IMR-90 (cell line): ENCODE data around the gene CROCC2. TPM values are rescaled to one million over a fixed set of nuclear protein-coding genes. Genes with fewer than 3 reads are reported as not detected.

Experiments used
- ATAC-seq: fragments of 200-7000 bp; cut with Tn5 transposase; 2 replicates; pipeline ENCODE4 v1.9.1; 2020; ENCODE audit warnings: low read depth, mild to moderate bottlenecking, moderate library complexity
- BruUV-seq: library from RNA; stranded (reverse); fragments of 400-500 nt; replicated peaks from 2 replicates; lab custom pipeline; 2021; lab: Mats Ljungman, UMichigan
- CTCF ChIA-PET: fragments of 300-600 bp; formaldehyde crosslinking; extraction: SDS; loops from one replicate; lab custom pipeline; 2021; ENCODE audit warnings: antibody characterized with exemption; lab: Yijun Ruan, JAX
- POLR2A ChIA-PET: fragments of 300-600 bp; sonication (Branson Sonifier 250); formaldehyde crosslinking; loops from one replicate; lab custom pipeline; 2022; ENCODE audit warnings: antibody characterized with exemption; ENCODE audit not compliant: unreplicated experiment; lab: Charles Lee
- DNase-seq: peaks from one replicate; pipeline ENCODE4 v3.0.0; 2013
- H2AFZ ChIP-seq: replicated peaks from 2 replicates; pipeline ENCODE3; 2013; ENCODE audit warnings: low read length, mild to moderate bottlenecking; ENCODE audit not compliant: poor library complexity
- H2AK5ac ChIP-seq: 2 replicates; pipeline ENCODE4 v1.6.1; 2013; ENCODE audit warnings: low read depth, low read length, inconsistent platforms
- H2AK9ac ChIP-seq: replicated peaks from 2 replicates; pipeline ENCODE3; 2013; ENCODE audit warnings: mild to moderate bottlenecking, low read depth, low read length, moderate library complexity; ENCODE audit not compliant: poor library complexity
- H2BK120ac ChIP-seq: 2 replicates; pipeline ENCODE4 v1.6.1; 2013; ENCODE audit warnings: low read depth, low read length, inconsistent platforms
- H2BK15ac ChIP-seq: 3 replicates; pipeline ENCODE4 v1.6.1; 2013; ENCODE audit warnings: low read depth, low read length, inconsistent platforms
- H2BK20ac ChIP-seq: 2 replicates; pipeline ENCODE4 v1.6.1; 2013; ENCODE audit warnings: low read depth, mild to moderate bottlenecking, inconsistent platforms, low read length, moderate library complexity
- H2BK5ac ChIP-seq: 2 replicates; pipeline ENCODE4 v1.6.1; 2013; ENCODE audit warnings: mild to moderate bottlenecking, low read depth, low read length, inconsistent platforms; ENCODE audit not compliant: poor library complexity, severe bottlenecking
- H3K14ac ChIP-seq: replicated peaks from 2 replicates; pipeline ENCODE4 v1.6.1; 2013; ENCODE audit warnings: low read depth, low read length, inconsistent platforms
- H3K18ac ChIP-seq: 2 replicates; pipeline ENCODE4 v1.6.1; 2013; ENCODE audit warnings: low read depth, low read length, control low read depth
- H3K23ac ChIP-seq: 2 replicates; pipeline ENCODE4 v1.6.1; 2013; ENCODE audit warnings: low read depth, low read length, inconsistent platforms
- H3K27ac ChIP-seq: 2 replicates; pipeline ENCODE4 v1.5.1; 2013; ENCODE audit warnings: mild to moderate bottlenecking, control low read depth, low read length; ENCODE audit not compliant: insufficient read depth
- H3K27me3 ChIP-seq: 2 replicates; pipeline ENCODE4 v1.6.1; 2013; ENCODE audit warnings: low read length; ENCODE audit not compliant: control insufficient read depth, insufficient read depth
- H3K36me3 ChIP-seq: 2 replicates; pipeline ENCODE4 v1.6.1; 2013; ENCODE audit warnings: low read length, mixed read lengths; ENCODE audit not compliant: control insufficient read depth, insufficient read depth
- H3K4ac ChIP-seq: 2 replicates; pipeline ENCODE4 v1.6.1; 2013; ENCODE audit warnings: low read depth, low read length, inconsistent platforms
- H3K4me1 ChIP-seq: 2 replicates; pipeline ENCODE4 v1.6.1; 2013; ENCODE audit warnings: low read length, mixed read lengths; ENCODE audit not compliant: control insufficient read depth, insufficient read depth
- H3K4me2 ChIP-seq: 2 replicates; pipeline ENCODE4 v1.6.1; 2013; ENCODE audit warnings: low read depth, mild to moderate bottlenecking, control low read depth, low read length, moderate library complexity
- H3K4me3 ChIP-seq: 2 replicates; pipeline ENCODE4 v1.5.1; 2013; ENCODE audit warnings: low read depth, mild to moderate bottlenecking, control low read depth, low read length, moderate library complexity; ENCODE audit not compliant: insufficient read depth
- H3K56ac ChIP-seq: 2 replicates; pipeline ENCODE4 v1.6.1; 2013; ENCODE audit warnings: low read length, inconsistent platforms; ENCODE audit not compliant: insufficient read depth; ENCODE audit errors: extremely low read depth
- H3K79me1 ChIP-seq, 2 experiments: 2 replicates each; pipeline ENCODE4 v1.6.1; 2013; ENCODE audit warnings: low read length in 2 of 2, inconsistent platforms in 1 of 2, low read depth in 1 of 2
- H3K9ac ChIP-seq: 2 replicates; pipeline ENCODE4 v1.6.1; 2013; ENCODE audit warnings: low read depth, low read length, control low read depth
- H3K9me1 ChIP-seq: 2 replicates; pipeline ENCODE4 v1.6.1; 2013; ENCODE audit warnings: low read length, inconsistent platforms; ENCODE audit not compliant: insufficient read depth
- H3K9me3 ChIP-seq: 2 replicates; pipeline ENCODE4 v1.6.1; 2013; ENCODE audit warnings: low read length; ENCODE audit not compliant: control insufficient read depth, insufficient read depth
- H4K20me1 ChIP-seq: 2 replicates; pipeline ENCODE4 v1.6.1; 2013; ENCODE audit warnings: low read length, inconsistent platforms; ENCODE audit not compliant: insufficient read depth
- H4K5ac ChIP-seq: 2 replicates; pipeline ENCODE4 v1.6.1; 2013; ENCODE audit warnings: mild to moderate bottlenecking, low read depth, low read length, control low read depth
- H4K8ac ChIP-seq, 2 experiments: 2 replicates each; pipeline ENCODE4 v1.6.1; 2013; ENCODE audit warnings: low read depth in 2 of 2, low read length in 2 of 2, control low read depth in 1 of 2, inconsistent platforms in 1 of 2
- H4K91ac ChIP-seq: 2 replicates; pipeline ENCODE4 v1.6.1; 2013; ENCODE audit warnings: low read depth, low read length, inconsistent platforms; ENCODE audit not compliant: insufficient read depth
- CHD1 ChIP-seq: IDR thresholded peaks from 2 replicates; pipeline ENCODE4 v1.6.1; 2012; ENCODE audit warnings: low read depth, low read length, improper control_type of control experiment
- POLR2A ChIP-seq: IDR thresholded peaks from 2 replicates; pipeline ENCODE4 v1.6.1; 2012; ENCODE audit warnings: mild to moderate bottlenecking, low read depth, low read length
- RAD21 ChIP-seq: IDR thresholded peaks from 2 replicates; pipeline ENCODE4 v1.6.1; 2012; ENCODE audit warnings: low read length, improper control_type of control experiment
- WGBS, 2 experiments: methylation state at CpG; one replicate each; pipeline versions ENCODE4 v1.1.5 to v1.1.7; 2013; ENCODE audit warnings: missing lambda C conversion rate in 2 of 2; ENCODE audit not compliant: insufficient read length in 1 of 2; ENCODE audit errors: extremely low coverage in 2 of 2; 5-methylcytosine and 5-hydroxymethylcytosine counted together
- dilution Hi-C: fragments of 300-500 bp; cut with HindIII; formaldehyde crosslinking; loops from one replicate; pipeline ENCODE4 v1.14.3; 2018; ENCODE audit warnings: low sequenced_read_pairs; ENCODE audit not compliant: unreplicated experiment
- in situ Hi-C: fragments of 300-500 bp; cut with MboI; formaldehyde crosslinking; loops from 3 replicates; pipeline ENCODE4 v1.14.3; 2019; ENCODE audit warnings: low sequenced_read_pairs, inconsistent platforms, mixed read lengths
- intact Hi-C: fragments of 100-400 bp; cut with micrococcal nuclease; formaldehyde crosslinking; loops from 2 replicates; pipeline ENCODE4 v1.10.0; 2022
- polyA plus RNA-seq, 3 experiments: library from polyadenylated mRNA; depleted of rRNA; stranded (reverse); fragments of >200 nt; gene quantifications; 2 replicates each; pipeline ENCODE4 v1.2.3, GENCODE V29; 2012; ENCODE audit warnings: low replicate concordance in 1 of 3
- total RNA-seq: library from RNA; depleted of rRNA; stranded (reverse); fragments of >200 nt; gene quantifications from 2 replicates; pipeline ENCODE4 v1.2.3, GENCODE V29; 2012
- TF ChIP-seq, protein P1 (sequence below): fragments of 150-350 bp; IDR thresholded peaks from 2 replicates; pipeline ENCODE4 v1.6.1; 2017; ENCODE audit warnings: mild to moderate bottlenecking, antibody characterized with exemption, low read length, low read depth
- TF ChIP-seq, protein P2 (sequence below): conservative IDR thresholded peaks from 2 replicates; pipeline ENCODE4 v1.5.1; 2012; ENCODE audit warnings: mild to moderate bottlenecking, low read depth, low read length, improper control_type of control experiment

CROCC2 gene
- total and polyA plus RNA-seq, 2 of the 4 experiments (the other 2 are of a cell fraction): not detected

DNA sequence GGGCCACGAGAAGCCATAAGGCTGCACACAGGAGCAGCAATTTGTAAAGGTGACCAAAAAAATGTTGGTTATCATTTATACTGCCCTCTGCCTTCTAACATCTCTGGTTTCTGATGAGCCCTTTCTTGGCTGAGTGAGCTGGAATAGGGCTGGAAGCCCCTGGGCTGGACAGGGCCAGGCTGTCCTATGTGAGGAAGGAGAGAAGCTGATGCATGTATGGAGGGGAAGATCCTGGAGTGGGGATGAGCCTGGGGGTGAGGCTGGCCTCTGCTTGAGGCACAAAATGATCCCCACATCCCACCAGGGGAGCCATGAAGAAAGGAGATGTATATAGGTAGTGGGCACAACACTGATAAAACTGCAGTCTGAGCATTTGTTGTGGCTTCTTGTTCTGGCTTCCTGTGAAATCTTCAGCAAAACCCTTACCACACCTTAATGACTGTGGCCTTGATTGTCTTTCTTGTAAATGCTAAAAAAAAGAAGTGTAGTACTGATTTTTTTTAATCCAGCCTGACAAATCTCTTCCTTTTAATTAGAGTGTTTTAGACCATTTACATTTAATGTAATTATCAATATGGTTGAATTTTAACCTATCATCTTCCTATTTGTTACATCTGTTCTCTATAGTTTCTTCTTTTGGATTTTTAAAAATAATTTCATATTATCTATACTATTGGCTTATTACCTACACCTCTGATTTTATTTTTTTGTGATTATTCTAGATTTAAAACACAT, 97.9 kb downstream of the CROCC2 start:
- dilution Hi-C loops: no loop called here
- no CpG with 5 or more reads among the region's 1 CpG for WGBS, 2 experiments
- H3K27me3 ChIP-seq: no peaks in the 10 kb centered on the region

More for the DNA sequence above, 97.9 kb downstream of the CROCC2 start:
- Histone ChIP-seq H3K56ac (no peak overlapping the region), H3K9me1 (0 out of 2 replicates have a peak, but pooled peaks cover 3% of the 10 kb centered on the region), H3K23ac (no peak overlapping the region), H3K18ac (no peak overlapping the region), H2BK120ac (no peak overlapping the region), H2AK5ac (no peak overlapping the region), H3K4ac (no peak overlapping the region), H4K91ac (no peak overlapping the region), H4K20me1 (no peaks in the 10 kb centered on the region), H2AFZ (no peak overlapping the region), H3K14ac (no peak overlapping the region), H3K79me1 (peaks cover 0 to under 1% of the 10 kb centered on the region in 2 experiments; a peak in 1 of 4 replicates), H3K27ac (no peak overlapping the region), H4K8ac (no peak overlapping the region), H3K4me2 (no peak overlapping the region), H2BK5ac (no peak overlapping the region), H3K9ac (no peak overlapping the region), H3K4me3 (no peak overlapping the region), H2AK9ac (no peak overlapping the region), H2BK20ac (no peak overlapping the region), H3K4me1 (peaks cover 4% of the 10 kb centered on the region; the same call in 1 of the 2 replicates), H2BK15ac (no peak overlapping the region), H3K9me3 (peaks cover 18% of the 10 kb centered on the region), H3K36me3 (peaks cover 36% of the 10 kb centered on the region), H4K5ac (no peak overlapping the region)
- DNase-seq: no peak
- ChIA-PET CTCF (no interaction called here), POLR2A (no interaction called here)
- no peak for ATAC-seq
- intact Hi-C loops: no loop called here
- in situ Hi-C loops: no loop called here
- TF ChIP-seq, protein P1, sequence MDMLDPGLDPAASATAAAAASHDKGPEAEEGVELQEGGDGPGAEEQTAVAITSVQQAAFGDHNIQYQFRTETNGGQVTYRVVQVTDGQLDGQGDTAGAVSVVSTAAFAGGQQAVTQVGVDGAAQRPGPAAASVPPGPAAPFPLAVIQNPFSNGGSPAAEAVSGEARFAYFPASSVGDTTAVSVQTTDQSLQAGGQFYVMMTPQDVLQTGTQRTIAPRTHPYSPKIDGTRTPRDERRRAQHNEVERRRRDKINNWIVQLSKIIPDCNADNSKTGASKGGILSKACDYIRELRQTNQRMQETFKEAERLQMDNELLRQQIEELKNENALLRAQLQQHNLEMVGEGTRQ: no peak
- no peak for TF ChIP-seq RAD21
- TF ChIP-seq, protein P2, sequence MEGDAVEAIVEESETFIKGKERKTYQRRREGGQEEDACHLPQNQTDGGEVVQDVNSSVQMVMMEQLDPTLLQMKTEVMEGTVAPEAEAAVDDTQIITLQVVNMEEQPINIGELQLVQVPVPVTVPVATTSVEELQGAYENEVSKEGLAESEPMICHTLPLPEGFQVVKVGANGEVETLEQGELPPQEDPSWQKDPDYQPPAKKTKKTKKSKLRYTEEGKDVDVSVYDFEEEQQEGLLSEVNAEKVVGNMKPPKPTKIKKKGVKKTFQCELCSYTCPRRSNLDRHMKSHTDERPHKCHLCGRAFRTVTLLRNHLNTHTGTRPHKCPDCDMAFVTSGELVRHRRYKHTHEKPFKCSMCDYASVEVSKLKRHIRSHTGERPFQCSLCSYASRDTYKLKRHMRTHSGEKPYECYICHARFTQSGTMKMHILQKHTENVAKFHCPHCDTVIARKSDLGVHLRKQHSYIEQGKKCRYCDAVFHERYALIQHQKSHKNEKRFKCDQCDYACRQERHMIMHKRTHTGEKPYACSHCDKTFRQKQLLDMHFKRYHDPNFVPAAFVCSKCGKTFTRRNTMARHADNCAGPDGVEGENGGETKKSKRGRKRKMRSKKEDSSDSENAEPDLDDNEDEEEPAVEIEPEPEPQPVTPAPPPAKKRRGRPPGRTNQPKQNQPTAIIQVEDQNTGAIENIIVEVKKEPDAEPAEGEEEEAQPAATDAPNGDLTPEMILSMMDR: no peak
- TF ChIP-seq CHD1: no peak
- TF ChIP-seq POLR2A: no peak
- no TSS peak for BruUV-seq
